Cardiac septum (tissue), 1 donor: ENCODE data around the gene E2F1. TPM values are rescaled to one million over a fixed set of nuclear protein-coding genes. Genes with fewer than 3 reads are reported as not detected.

Source experiments
- DNase-seq: peaks from one replicate; pipeline ENCODE4 v3.0.0-alpha.2; 2020; ENCODE audit warnings: low spot score
- intact Hi-C: fragments of 100-400 bp; cut with DNase I; formaldehyde crosslinking; loops from one replicate; pipeline ENCODE4 v1.14.0; 2022
- long read RNA-seq: library from polyadenylated mRNA; unstranded; transcript quantifications from one replicate; pipeline ENCODE4 v2.0.0, GENCODE V29; 2021
- total RNA-seq: library from RNA; stranded (reverse); fragmentation: NEBNext Ultra II Directional; extraction: Animal tissue kit (Norgen Biotek cat#: 25700); gene quantifications from one replicate; pipeline ENCODE4 v1.2.1, GENCODE V29; 2021
- donor health status: DM: no; HTN: no; CAD: no.

Gene E2F1, protein sequence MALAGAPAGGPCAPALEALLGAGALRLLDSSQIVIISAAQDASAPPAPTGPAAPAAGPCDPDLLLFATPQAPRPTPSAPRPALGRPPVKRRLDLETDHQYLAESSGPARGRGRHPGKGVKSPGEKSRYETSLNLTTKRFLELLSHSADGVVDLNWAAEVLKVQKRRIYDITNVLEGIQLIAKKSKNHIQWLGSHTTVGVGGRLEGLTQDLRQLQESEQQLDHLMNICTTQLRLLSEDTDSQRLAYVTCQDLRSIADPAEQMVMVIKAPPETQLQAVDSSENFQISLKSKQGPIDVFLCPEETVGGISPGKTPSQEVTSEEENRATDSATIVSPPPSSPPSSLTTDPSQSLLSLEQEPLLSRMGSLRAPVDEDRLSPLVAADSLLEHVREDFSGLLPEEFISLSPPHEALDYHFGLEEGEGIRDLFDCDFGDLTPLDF
- 2.3 TPM for total RNA-seq
- long read RNA-seq, partial matches to known transcripts, result 2 of 7 reads
- long read RNA-seq, other reads (novel, unspliced or antisense), result 1 of 7 reads

DNA sequence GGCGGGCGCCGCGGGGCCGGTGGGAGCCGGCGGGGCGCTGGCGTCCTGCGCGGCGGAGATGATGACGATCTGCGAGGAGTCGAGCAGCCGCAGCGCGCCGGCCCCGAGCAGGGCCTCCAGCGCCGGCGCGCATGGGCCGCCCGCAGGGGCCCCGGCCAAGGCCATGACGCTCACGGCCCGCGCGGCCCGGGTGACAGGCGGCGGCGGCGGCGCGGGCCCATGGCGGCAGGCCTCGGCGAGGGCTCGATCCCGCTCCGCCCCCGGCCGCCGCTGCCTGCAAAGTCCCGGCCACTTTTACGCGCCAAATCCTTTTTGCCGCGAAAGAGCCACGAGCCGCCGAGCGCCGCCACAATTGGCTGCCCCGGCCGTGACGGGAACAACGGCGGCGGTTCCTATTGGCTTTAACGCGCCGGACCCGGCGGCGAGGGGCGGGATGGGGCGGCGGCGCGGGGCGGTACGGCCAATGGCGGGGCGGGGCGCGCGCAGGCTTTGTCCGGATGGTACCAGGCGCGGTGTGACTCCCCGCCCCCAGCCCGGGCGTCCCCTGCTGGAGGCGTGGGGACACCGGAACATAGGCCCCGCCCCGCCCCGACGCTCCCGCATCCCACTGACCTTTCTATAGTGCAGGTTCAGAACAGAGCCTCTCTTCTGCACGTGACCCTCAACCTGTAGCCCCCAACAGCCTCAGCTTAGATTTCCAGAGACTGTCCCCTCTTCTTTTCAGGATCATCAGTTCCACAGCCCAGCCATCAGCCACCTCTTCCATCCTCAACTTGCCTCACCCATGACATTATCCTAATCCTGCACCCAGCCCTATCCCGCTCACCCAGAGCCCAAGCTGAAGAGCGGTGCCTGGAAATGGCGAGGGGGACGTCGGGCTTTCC, at the start of gene E2F1:
TSS of gene E2F1 (minus strand) at position 286 of the 884 bp plus-strand sequence. CDS start at position 165, 121 bp downstream.
- DNase-seq, result peak; percentile 98
- intact Hi-C loops, result loop anchor here (10.0 kb wide), 1 partner anchor 308 kb away; the partner anchor contains the start of gene RALY

DNA sequence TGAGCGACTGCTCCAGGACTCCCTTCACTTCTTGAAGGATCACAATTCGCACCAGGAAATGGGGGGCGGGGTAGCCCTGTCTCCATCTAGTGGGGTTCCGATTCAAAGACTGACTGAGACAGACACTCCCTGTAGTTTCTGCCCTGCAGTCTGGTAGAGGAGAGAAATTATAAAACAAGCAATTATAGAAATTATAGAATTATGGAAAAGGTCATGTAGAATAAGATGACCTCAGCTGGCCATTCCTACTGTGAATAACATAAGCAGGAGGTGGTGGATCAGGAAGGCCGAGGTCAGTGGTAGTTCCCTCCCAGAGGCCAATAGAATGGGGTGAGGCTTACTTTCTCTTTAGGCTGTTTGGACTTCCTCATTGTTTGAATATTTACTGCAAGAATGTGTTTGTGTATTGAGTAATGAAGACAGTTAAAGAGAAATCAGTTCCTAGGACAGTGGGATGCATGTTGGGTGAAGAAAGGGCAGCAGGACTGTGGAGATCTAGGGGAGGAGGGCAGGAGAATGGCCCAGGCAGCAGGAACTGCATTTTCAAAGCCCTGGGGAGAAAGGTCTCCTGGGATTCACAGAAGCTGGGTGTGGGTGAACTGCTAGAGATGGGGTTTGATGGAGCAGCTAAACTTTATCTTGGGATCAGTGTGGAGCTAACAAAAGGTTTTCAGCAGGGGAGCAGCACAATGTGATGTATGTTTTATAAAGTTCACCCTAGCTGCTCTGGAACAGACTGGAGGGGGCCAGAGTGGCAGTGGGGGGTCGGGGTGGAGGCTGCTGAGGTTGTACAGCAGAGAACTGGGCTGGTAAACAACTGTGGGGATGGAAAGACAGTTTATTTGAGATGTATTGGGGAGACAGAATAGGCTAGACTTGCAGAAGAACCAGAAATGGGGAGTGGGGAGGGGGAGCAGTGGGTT, 47.7 kb upstream of the E2F1 start:
- no peak for DNase-seq
- intact Hi-C loops, result loop anchor here (2.0 kb wide), 1 partner anchor 59 kb away; the partner anchor contains the start of gene NECAB3

DNA sequence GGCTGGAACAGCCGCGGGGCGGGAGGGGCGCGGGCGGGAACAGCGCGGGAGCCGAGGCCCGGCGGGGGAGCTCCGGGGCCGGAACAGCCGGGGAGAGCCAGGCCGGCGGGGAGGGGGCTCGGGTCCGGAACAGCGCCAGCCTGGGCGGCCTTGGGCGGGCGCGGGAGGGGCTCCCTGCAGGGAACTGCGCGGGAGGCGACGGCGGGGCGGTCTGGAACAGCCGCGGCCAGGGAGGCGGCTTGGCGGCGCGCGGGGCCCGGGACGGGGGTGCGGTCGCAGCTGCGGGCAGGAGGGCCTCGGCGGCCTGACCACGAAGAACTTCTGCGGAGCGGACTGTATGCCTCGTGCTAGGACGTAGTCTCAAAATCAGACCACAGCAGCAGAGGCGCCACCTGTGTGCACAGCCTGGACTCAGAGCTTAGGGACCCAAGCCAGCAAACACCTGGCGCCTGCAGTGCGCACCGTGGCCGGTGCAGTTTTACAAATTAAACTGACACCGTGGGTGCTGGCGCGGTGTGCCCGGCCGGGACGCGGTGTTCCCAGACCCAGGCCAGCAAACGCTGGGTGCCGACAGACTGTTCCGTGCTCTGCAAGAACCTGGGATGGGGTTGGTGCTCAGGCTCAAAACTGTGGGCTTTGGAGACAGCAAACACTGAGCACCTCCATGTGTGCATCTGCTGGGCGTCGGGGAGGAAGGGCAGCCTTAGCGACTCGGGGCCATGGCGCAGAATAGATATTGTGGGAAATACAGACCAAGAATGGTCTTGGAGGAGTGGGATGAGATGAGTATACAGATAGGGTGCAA, 46.2 kb upstream of the E2F1 start:
- intact Hi-C loops, result loop anchor here (2.0 kb wide), 1 partner anchor 58 kb away; the partner anchor contains the start of gene NECAB3

DNA sequence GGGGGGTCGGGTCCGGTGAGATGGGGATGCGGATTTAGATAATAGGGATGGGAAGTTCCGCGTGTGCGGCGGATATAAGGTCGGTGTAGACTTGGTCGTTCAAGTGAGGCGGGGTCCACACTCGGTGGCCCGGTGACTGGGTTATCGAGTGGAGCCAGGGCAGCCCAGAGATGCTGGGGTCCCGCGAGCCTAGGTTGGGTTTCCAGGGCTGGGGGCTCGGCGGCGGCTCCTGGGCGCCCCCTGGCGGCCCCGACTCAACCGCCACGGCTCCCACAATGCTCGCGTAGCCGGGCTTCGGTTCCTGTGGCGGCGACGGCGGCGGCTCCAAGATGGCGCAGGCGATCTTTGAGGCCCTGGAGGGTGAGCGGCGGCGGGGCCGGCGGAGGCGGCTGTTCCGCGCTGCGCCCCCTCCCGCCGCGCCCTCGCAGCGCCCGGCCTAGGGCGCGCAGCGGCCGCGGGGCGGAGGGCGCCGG, 45.5 kb upstream of the E2F1 start, which contains the start of gene ZNF341:
TSS of gene ZNF341 (plus strand) at position 304 of the 473 bp plus-strand sequence. CDS start at position 330, 26 bp downstream.
- intact Hi-C loops, result loop anchor here (2.0 kb wide), 2 partner anchors 57 to 65 kb away; partner anchors contain the start of genes ACTL10 and NECAB3
- DNase-seq, result peak; percentile 95

More for the DNA sequence above, 46.2 kb upstream of the E2F1 start:
- DNase-seq, result peak; percentile 94

DNA sequence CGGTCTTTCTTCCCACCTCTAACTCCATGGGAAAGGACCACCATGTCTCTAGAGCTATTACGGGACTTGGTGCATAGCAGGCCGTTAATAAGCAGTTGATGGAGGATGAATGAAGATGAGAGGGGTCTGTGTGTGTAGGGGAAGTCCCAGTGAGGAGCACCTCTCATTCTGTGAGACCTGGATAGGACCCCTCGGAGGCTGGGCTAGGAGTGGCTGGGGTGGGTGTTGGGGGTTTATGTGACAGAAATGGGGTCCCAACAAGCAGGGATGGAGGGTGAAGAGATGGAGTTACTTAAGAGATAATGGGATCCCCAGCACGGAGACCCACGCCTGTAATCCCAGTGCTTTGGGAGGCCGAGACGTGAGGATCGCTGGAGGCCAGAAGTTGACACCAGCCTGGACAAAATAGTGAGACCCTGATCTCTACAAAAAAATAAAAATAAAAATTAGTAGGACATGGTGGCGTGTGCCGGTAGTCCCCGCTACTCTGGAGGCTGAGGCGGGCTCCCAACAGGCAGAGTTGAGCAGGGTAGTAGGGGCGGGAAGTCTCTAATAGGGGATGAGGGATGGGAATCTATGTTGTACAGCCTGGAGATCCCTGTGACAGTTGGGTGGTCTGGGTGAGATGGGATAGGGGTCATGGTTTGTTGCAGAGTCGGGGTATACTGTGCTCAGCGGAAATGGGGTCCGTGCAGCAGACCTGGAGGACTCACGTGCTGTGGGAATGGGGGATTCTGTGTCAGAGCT, 44.9 kb upstream of the E2F1 start:
- no peak for DNase-seq
- intact Hi-C loops, result loop anchor here (2.0 kb wide), 1 partner anchor 64 kb away; the partner anchor contains the start of gene ACTL10

DNA sequence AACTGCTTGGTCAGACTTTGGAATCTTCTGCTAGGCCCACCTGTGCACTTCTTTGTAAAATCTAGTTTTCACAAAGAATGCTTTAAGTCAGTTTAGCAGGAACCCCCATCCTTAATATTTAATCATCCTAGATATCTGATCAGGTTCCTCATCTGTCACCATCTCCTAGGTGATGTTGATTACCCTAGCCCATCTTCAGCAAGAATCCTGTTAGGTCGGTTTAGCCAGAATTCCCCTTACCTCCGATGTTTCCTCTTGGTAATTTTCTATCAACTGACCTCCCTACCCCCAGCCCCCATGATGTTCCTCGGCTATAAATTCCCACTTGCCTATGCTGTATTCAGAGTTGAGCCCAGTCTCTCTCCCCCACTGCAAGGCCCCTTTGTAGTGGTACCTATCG, 42.9 kb upstream of the E2F1 start:
- no peak for DNase-seq
- intact Hi-C loops, result no loop called here

DNA sequence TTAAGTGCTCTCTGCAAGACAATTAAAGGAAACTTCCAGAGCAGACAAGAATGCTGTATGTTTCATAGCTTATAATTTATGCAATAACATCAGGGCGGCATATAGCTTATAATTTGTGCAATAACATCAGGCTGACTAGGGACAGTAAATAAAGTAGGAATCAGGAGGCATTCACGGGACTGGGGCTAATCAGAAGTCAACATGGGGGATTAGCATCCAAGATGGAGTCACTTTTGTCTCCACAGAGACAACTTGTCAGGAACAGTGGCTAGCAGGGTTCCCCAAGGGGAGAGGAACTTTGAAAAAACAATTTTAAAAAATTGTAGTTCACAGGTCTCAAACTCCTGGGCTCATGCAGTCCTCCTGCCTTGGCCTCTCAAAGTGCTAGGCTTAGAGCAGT, 42.3 kb upstream of the E2F1 start:
- intact Hi-C loops, result no loop called here
- no peak for DNase-seq

DNA sequence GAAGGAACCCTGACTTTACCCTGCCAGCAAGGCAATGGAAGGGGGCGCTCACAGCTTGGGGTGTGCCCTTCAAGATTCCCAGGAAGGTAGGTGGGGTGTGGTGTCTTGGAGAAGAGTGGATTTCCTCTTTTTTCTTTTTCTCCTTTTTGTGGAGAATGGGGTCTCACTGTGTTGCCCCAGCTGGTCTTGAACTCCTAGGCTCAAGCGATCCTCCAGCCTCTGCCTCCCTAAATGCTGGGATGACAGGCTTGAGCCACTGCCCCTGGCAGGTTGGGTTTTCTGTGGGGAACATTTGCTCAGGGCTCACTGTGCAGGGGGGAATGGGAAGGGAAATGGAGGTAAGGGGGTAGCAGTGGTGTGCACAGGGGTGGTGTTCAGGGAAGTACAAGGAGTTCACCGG, 41.6 kb upstream of the E2F1 start:
- intact Hi-C loops, result no loop called here
- no peak for DNase-seq

DNA sequence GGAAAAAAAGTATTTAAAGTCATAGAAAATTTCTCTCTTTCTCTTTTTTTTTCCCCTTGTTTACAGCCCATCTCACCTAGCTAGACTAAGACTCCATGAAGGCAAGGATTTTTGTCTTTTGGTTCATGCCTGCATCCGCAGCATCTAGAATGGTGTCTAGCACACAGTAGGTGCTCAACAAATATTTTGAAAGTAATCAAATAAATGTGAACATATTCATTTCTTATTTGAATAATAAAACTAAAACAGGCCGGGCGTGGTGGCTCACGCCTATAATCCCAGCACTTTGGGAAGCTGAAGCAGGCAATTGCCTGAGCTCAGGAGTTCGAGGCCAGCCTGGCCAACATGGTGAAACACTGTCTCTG, 40.9 kb upstream of the E2F1 start:
- intact Hi-C loops, result no loop called here
- no peak for DNase-seq

DNA sequence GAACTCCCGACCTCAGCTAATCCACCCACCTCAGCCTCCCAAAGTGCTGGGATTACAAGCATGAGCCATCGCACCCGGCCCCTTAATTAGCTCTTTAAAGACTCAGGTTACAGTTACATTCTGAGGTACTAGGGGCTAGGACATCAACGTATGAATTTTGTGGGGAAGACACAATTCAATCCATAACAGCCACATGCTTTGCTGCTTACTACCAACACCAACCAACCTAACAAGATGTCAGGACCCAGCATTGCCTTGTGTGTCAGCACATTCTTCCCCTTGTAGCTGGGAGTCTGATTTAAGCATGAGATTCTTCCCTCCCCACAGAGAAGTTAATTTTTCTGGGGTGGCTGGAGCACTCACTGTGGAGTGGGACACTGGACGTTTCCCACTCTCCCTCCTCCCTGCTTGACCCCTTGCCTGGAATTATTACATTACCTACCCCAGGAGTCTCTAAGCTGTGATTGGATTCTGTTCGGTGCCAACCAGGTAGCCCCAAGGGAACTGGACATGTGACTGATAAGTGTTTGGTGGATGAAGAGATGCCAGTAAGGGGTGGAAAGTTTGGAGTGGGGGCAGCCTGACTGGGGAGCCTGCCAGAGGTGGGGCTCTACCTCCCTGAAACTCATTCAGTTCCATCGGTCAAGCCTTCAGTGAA, 39.6 kb upstream of the E2F1 start:
- DNase-seq, result no peak
- intact Hi-C loops, result no loop called here

DNA sequence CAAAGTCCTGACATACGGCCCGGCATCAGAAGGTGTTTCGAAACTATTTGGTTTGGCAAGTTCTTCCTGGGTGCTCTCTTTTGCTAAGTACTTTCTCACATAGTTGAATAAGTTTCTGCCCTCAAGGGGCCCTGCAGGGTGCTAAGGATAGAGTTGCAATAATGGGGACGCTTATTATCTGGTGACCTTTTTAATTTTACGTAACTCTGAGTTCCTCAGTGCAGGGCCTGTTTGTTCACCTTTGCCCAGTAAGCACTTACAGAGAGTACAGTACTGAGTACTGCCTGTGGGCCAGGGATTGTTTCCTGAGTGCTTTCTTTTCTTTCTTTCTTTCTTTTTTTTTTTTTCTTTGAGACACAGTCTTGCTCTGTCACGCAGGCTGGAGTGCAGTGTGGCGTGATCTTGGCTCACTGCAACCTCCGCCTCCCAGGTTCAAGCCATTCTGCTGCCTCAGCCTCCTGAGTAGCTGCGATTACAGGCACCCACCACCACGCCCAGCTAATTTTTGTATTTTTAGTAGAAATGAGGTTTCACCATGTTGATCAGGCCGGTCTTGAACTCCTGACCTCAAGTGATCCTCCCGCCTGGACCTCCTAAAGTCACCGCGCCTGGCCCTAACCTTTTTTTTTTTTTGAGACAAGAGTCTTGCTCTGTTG, 38.4 kb upstream of the E2F1 start:
- DNase-seq, result no peak
- intact Hi-C loops, result no loop called here

DNA sequence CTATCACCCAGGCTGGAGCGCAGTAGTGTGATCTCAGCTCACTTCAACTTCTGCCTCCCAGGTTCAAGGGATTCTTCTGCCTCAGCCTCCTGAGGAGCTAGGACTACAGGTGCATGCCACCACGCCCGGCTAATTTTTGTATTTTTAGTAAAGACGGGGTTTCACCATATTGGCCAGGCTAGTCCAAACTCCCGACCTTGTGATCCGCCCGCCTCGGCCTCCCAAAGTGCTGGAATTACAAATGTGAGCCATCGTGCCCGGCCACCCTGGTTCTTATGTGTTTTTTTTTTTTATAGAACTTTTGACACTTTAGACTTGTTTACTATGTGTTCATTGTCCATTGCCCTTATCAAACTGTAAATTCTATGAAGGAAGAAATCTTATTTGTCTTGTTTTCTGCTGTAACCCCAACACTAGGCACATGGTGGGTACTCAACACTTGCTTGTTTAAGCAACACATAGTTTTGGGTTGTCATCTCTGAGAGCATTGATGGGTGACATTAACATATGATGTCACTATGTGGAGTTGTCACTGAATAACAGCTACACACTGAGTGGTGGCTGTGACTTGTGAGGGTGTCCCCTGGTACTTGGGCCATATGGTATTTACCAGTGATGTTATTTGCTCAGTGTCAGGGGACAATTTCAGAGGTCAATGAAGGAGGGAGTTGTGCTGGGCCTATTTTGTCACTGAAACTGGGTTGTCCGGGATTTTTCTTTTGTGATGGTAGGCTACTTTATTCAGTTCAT, 35.4 kb upstream of the E2F1 start:
- no peak for DNase-seq
- intact Hi-C loops, result no loop called here

DNA sequence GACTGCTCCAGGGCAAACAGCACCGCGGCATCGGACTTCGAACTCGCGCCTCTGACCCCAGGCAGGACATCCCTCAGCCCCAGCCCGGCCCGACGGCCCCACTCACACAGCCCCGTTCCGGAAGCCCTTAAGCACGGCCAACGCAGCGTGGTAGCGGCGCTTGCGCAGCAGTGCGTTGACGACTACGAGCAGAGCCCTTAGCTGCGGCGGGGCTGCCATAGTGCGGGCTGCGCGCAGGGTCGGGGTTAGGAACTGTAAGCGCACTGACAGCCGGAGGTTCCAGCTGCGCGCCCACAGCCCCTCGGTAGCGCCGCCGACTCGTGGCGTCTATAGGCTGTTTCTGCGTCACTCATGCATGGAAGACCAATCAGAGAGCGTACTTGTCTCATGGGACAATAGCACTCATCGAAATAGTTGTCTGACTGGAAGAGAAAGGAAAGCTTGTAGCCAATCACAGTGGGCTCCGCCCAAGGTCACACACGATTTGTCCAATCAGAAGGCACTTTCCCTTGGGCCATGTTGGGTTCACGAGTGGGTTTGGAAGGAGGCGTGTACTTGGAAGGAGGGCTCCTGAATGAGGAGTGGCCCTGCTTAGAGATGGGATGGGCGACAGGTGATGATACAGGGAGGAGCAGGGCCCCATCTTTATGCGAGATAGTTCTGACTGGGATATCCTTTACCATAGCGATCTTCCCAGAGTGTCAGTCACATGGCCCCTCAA, 34.0 kb upstream of the E2F1 start, which contains the start of gene PXMP4:
TSS of gene PXMP4 (minus strand) at position 322 of the 721 bp plus-strand sequence. CDS start at position 219, 103 bp downstream.
- peak; percentile 95 for DNase-seq
- intact Hi-C loops, result no loop called here

DNA sequence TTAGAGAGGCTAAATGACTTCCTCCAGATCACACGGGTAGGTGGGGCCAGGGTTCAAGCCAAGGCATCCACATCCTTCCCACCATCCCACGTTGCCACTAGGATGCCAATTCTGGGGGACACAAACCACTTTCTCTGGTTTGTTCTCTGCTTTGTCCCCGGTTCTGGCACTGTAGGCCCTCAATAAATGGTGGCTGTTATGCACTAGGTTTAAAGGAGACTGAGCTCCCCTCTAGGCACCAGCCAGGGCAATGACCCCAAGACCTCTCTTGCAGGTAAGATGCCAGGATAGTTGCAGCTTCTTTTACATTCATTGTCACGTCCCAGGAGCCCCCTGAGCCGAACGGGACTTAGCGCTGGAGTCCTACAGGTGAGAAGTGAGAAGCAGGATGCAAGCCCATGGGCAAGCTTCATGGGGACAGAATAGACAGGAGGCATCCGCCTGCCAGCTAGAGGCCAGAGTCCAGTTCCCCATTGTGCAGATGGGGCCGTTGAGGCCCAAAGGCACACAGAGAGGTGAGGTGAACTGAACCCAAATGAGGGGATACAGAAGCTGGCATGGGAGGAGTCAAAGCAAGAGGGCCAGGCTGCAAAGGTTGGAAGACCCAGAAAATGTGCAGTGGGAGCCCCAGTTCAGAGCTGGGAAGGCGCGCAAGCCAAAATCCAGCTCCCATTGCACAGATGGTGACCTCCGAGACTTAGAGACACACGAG, 33.2 kb upstream of the E2F1 start:
- intact Hi-C loops, result no loop called here
- no peak for DNase-seq
